Peyer's patch (tissue), 4 donors: Measurements from ENCODE around the gene ZNF580. TPM values are rescaled to one million over a fixed set of nuclear protein-coding genes. Genes with fewer than 3 reads are reported as not detected.

Experiments used
- DNase-seq, 3 donors: peaks; one replicate each; pipeline ENCODE4 v3.0.0-alpha.2; 2017 to 2019
- H3K27ac ChIP-seq, 4 donors: fragments of 200-600 bp; sonication (generic); one replicate each; pipeline ENCODE4 v1.5.1; 2016 to 2019
- H3K27me3 ChIP-seq, 2 donors: fragments of 200-600 bp; sonication (generic); one replicate each; pipeline ENCODE4 v1.5.1; 2019
- H3K36me3 ChIP-seq, 3 donors: fragments of 200-600 bp; sonication (generic); one replicate each; pipeline ENCODE4 v1.5.1; 2016 to 2019
- H3K4me1 ChIP-seq, 4 donors: fragments of 200-600 bp; sonication (generic); one replicate each; pipeline ENCODE4 v1.5.1; 2016 to 2019
- H3K4me3 ChIP-seq, 4 donors: fragments of 200-600 bp; sonication (generic); 1 replicate in 3 of 4; 2 replicates in 1 of 4; pipeline ENCODE4 v1.5.1; 2016 to 2019; ENCODE audit warnings: mild to moderate bottlenecking in 1 of 4
- H3K9me3 ChIP-seq, 4 donors: fragments of 200-600 bp; sonication (generic); one replicate each; pipeline ENCODE4 v1.5.1; 2016 to 2019; ENCODE audit warnings: mild to moderate bottlenecking in 1 of 4
- CTCF ChIP-seq, 6 experiments: fragments of 450-650 bp in 4 of 6; fragments of 200-600 bp in 2 of 6; sonication (generic) in 1 of 6; IDR thresholded peaks; one replicate each; pipeline ENCODE4 v1.5.1; 2017 to 2019; ENCODE audit warnings: antibody characterized with exemption in 6 of 6, mild to moderate bottlenecking in 3 of 6, moderate library complexity in 1 of 6
- POLR2A ChIP-seq, 2 donors: fragments of 450-650 bp; IDR thresholded peaks; one replicate each; pipeline ENCODE4 v1.5.1; 2017; ENCODE audit warnings: antibody characterized with exemption in 2 of 2, mild to moderate bottlenecking in 2 of 2, moderate library complexity in 2 of 2
- total RNA-seq, 4 donors: library from RNA; depleted of rRNA; stranded (reverse); fragments of >200 nt; gene quantifications; one replicate each; pipeline ENCODE4 v1.1.0, GENCODE V29; 2016

ZNF580 gene
- total RNA-seq, 4 donors from 2014 or later = 12.3 to 38.4 (median 25.2) TPM

GRCh38 chr19:55599842-55600661 is 40.8 kb upstream of the ZNF580 start, which contains the start of gene ZNF524:
TSS of gene ZNF524 (plus strand) at chr19:55600288. CDS start at chr19:55602113, 1,825 bp downstream.
- H3K4me1 ChIP-seq = peaks cover 0 to 30% (median 10%) of the 10 kb centered on the region in 4 donors
- no peaks in the 10 kb centered on the region for H3K27me3 ChIP-seq
- peak within 1 kb of the TSS; percentile 96 to 98 (median 96) for H3K27ac ChIP-seq
- H3K9me3 ChIP-seq = no peaks in the 10 kb centered on the region
- peaks cover 0 to 26% (median 0%) of the 10 kb centered on the region in 3 donors for H3K36me3 ChIP-seq
- DNase-seq = peak; percentile 84 to 92 (median 92)
- peak in 1 of 2 donors; percentile 21 for TF ChIP-seq POLR2A (IDR thresholded peaks at IDR 0.05)
- peak in 1 of 6 experiments; percentile 8 for TF ChIP-seq CTCF (IDR thresholded peaks at IDR 0.05)
- peak within 1 kb of the TSS; percentile 61 to 99 (median 72) for H3K4me3 ChIP-seq

GRCh38 chr19:55600662-55601028 is 40.2 kb upstream of the ZNF580 start:
- peaks cover 0 to 20% (median 0%) of the 10 kb centered on the region in 3 donors for H3K36me3 ChIP-seq
- no peaks in the 10 kb centered on the region for H3K27me3 ChIP-seq
- TF ChIP-seq CTCF (IDR thresholded peaks at IDR 0.05) (no peak), POLR2A (IDR thresholded peaks at IDR 0.05) (no peak)
- H3K4me1 ChIP-seq = peaks cover 0 to 30% (median 10%) of the 10 kb centered on the region in 4 donors
- no peak for DNase-seq
- H3K27ac ChIP-seq = peak overlapping the region; percentile 96 to 98 (median 96)
- H3K9me3 ChIP-seq = no peaks in the 10 kb centered on the region
- peak overlapping the region; percentile 61 to 99 (median 72) for H3K4me3 ChIP-seq

GRCh38 chr19:55601084-55601483 is 39.7 kb upstream of the ZNF580 start:
- Histone ChIP-seq H3K4me1 (peaks cover 0 to 32% (median 10%) of the 10 kb centered on the region in 4 donors), H3K27me3 (no peaks in the 10 kb centered on the region), H3K4me3 (peak overlapping the region; percentile 61 to 99 (median 72)), H3K27ac (peak overlapping the region; percentile 96 to 98 (median 96)), H3K36me3 (peaks cover 0 to 16% (median 0%) of the 10 kb centered on the region in 3 donors), H3K9me3 (no peaks in the 10 kb centered on the region)
- no peak for DNase-seq
- TF ChIP-seq POLR2A (IDR thresholded peaks at IDR 0.05) (no peak), CTCF (IDR thresholded peaks at IDR 0.05) (no peak)

- no peak for DNase-seq
- Histone ChIP-seq H3K36me3 (peaks cover 0 to 3% (median 0%) of the 10 kb centered on the region in 3 donors), H3K4me3 (no peak overlapping the region), H3K27ac (no peak overlapping the region), H3K4me1 (peaks cover 0 to 40% (median 14%) of the 10 kb centered on the region in 4 donors), H3K9me3 (no peaks in the 10 kb centered on the region), H3K27me3 (no peaks in the 10 kb centered on the region)
- TF ChIP-seq CTCF (IDR thresholded peaks at IDR 0.05) = no peak
- TF ChIP-seq POLR2A (IDR thresholded peaks at IDR 0.05) = no peak
Observed at GRCh38 chr19:55602104-55603001, 38.4 kb upstream of the ZNF580 start.

- no peak for DNase-seq
- Histone ChIP-seq H3K27me3 (no peaks in the 10 kb centered on the region), H3K4me1 (peaks cover 0 to 40% (median 14%) of the 10 kb centered on the region in 4 donors), H3K27ac (no peak overlapping the region), H3K4me3 (no peak overlapping the region), H3K9me3 (no peaks in the 10 kb centered on the region), H3K36me3 (no peaks in the 10 kb centered on the region)
- TF ChIP-seq CTCF (IDR thresholded peaks at IDR 0.05) = no peak
- no peak for TF ChIP-seq POLR2A (IDR thresholded peaks at IDR 0.05)
Observed at GRCh38 chr19:55603115-55603514, 37.7 kb upstream of the ZNF580 start.
